ENCODE results near the gene GNAS-AS1.

GNAS-AS1 gene

DNA sequence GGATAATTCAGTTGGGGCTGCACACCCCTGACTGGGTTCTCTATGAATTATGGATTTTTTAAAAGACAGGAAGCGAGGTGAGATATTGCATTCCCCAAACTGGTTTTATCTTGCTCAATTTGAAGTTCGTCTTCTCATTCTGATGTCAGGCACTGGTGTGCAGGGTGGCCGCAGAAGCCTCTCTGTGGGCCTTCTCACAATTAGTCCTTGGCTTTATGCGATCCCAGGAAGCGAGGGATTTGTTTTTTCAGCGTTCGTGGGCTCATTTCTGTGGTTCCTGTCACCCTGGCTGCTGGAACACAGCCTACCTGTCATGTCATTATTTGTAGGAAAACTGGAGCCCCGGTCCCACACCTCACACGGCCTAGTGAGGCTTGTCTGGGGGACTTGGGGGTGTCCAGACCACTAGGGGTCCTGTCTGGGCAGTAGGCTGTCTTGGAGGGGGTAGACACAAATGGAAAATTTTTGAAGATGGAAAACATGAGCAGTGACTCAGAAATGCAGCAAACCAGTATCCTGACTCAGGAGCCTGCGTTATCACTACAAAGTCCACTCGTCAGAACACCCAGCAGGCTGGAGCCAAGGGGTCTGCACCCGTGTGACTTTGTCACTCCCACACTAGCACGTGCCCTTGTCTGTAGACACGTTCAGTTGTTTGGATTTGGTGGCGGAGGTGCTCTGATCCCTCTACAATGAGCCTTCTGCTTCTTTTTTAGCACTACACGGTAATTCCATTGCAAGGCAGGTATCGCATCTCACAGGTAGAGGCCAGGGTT is 42.2 kb downstream of the GNAS-AS1 start:
- no peak for DNase-seq (ENCODE audit: low spot score)

DNA sequence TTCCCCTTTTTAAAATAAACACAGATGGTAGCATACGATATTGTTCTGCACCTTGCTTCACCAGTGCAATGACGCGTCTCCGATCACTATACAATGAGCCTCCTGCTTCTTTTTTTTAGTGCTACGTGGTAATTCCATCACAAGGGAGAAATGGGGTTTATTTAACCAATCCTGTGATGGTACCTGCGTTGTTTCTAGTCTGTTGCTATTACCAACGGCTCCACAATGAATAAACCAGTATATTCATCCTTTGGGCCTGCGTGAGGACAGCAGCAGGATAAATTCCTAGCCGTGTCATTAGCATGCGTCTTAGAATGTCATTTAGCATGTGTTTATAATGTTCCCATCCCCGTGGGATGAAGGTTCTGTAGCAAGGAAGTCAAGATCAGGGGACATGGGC is 42.9 kb downstream of the GNAS-AS1 start:
- no peak for DNase-seq (ENCODE audit: low spot score)

DNA sequence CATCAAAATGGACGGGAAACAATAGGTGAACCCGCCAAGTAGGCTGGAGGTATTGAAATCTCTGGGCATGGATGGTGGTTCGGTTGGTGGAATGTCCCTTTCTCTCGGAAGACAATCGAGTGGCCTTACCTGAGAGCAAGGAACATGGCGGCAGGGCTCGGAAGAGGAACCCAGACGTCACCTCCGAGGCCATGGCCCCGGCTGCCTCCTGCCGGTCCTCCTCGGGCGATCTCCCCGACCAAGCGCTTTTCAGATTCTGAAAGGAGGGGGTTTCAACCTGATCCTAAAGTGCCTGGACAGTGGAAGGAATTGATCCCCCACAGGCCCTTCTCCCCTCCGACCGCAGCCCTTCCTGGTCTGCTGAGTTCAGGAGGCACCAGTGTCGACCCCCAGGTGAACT is 47.2 kb downstream of the GNAS-AS1 start:
- no peak for DNase-seq (ENCODE audit: low spot score)

DNA sequence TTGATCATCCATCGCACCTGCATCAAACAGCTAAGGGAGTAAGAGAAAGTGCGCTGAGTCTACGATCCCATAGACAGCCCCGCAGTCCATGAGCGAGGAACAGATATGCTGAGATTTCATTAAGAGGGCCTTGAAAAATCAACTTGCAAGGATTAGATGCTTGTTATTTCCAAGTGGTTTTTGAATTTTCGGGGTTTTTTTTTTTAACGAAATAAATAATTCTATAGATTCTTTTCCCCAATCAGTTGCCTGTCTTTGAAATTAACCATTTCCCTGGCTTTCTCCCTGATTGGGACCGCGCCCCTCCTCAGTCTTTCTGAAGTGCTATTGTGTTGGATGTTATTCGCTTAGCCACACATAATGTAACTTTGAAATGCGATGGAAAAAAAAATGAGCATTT is 48.6 kb downstream of the GNAS-AS1 start:
- no peak for DNase-seq (ENCODE audit: low spot score)

DNA sequence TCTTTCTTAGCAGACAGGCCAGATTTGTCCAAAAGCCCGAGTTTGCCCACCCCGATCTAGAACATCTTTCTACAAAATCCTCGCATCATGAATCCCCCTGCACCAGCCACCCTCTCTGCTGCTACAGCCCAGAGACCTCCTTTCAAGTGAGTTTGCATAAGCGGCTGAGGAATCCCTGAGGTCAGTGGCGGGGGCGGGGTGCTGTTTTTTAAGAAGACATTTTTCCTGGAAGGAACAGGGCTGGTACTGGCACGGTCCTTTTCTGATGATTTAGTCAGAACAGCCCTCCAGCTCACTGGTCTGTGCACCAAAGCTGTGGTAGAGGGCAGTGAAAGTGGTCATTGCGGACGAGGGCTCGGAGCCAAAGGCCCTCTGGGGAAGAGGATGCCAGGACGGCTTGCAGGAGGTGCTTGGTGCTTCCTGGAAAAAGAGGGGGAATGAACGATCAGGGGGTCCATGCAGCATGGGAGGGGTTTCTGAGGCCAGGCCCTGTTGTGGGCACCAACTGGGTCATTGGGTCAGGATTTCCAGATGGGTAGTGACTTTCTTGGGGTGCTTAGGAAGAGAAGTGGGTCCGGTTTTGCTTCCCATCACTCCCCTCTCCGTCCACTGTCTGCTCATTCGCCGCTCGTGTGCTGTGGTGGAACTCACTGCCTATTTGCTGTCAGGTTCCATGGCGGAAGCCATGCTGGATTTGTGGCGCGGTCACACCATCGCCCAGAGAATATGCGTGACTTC is 50.4 kb downstream of the GNAS-AS1 start:
- no peak for DNase-seq (ENCODE audit: low spot score)

DNA sequence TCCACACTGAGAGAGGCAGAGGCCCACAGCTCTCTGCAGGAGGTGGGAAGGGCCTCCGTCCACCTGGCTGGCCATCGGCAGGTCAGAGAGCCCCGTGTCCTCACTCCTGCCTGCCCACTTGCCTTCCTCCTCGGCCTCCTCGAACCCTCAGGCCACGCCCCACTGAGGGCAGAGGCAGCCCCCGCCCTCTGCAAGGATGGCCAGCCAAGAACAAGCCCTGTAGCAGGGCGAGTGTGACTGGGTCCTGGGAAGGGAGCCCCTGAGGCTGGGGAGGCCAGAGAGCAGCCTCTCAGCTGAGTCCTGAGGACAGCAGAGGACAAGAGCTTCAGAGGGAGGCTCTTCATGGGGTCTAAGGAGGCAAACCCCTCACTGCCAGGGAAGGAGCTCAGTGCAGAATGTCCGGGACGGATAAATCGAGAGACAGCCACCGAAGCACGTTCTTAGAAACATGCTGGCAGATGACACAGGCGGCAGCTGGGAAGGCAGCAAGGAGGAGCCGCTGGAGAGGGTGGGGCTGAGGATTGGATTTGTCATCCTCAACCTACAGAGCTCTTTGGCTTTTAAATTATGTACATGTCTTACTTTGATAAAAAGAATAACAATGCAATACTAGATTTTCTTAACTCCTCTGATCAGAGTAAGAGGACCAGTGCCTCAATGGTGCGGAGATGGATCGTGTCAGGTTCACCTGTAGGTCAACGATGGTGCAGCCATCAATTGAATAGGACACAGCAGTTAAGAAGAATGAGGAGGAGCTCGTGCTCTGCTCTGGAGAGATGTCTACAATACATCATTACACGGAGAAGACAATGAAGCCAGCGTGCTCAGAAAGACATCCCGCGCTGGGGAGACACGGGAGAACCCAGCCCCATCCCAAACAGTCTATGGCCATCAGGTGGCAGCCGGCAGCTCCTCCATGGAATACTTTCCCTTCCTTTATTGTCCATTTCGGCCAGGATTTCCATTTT is 53.0 kb downstream of the GNAS-AS1 start:
- DNase-seq (ENCODE audit: low spot score) = no peak

DNA sequence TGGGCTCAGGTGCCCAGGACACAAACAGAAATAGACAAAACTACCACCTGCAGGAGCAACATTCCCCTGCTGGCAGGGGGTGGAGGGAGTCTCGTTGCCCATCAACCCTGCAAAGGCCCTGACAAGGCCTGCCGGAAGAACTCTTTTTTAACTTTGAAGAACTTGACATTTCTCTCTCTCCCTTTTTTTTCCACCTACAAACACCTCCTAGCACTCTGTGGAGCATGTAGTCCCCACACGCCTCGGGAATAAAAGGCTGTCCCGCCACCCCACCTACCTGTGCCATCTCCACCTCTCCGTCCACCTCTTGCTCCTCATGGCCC is 54.8 kb downstream of the GNAS-AS1 start:
- DNase-seq (ENCODE audit: low spot score) = no peak

DNA sequence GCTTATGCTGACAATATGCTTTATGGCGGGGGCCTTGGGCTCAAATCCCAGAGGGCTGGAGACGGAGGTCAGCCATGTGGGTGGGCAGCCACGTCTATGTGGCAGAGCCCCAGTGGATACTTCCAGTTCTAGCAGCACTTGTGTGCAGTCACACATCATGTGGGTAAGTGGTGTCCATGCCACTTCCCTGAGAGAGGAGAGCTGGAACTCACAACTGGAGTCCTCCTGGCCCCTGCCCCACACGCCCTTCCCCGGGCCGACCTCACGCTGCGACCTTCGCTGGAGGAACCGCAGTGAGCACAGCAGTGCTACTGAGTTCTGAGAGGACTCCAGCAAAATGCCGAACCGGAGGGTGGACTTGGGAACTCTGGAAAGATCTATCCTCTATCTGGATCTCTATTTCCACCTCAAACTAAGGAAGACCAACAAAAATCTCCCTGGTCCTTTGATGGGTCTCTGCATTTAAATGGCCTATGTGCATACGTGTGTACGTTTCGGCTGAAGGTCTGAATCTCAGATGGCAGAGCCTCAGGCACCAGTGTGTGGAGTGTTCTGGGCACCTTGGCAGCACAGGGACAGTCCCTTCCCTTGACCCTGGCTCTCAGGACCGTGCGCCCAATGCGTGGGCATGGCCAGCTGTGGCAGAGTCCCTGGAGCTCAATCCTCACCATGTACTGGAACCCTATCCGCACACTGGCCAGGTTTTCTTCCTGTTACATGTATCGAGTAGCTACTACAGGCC is 55.4 kb downstream of the GNAS-AS1 start:
- no peak for DNase-seq (ENCODE audit: low spot score)

DNA sequence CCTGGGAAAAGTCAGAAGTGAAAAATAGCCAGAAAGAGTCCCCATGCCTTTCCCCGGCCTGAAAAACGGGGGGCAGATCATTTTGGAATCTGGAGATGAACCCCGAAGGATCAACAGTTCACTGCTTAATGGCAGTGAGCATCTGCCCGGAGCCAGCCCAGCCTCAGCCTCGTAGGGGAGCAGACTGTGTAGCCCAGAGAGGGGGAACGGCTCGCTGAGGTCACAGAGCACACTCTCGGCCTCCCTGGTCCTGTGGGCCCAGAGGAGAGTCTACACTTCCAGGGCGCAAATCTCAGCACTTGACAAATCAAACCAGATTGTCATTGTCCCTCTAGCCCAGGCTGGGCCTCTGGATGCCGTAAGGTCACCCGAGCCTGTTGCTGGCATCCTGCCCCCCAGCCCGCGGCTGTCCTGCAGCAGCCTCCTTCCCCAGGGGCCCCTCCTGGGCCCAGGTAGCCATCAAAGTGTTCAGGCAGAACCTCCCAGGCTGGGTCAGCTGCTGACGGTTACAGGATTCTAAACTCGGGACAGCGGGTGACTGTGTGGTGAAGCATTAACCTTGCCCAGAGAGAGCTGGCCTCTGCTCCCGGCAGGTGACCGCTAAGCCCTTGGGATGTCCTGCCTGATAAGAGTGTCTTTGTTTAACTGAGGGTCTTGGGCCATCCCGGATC is 56.1 kb downstream of the GNAS-AS1 start:
- no peak for DNase-seq (ENCODE audit: low spot score)

DNA sequence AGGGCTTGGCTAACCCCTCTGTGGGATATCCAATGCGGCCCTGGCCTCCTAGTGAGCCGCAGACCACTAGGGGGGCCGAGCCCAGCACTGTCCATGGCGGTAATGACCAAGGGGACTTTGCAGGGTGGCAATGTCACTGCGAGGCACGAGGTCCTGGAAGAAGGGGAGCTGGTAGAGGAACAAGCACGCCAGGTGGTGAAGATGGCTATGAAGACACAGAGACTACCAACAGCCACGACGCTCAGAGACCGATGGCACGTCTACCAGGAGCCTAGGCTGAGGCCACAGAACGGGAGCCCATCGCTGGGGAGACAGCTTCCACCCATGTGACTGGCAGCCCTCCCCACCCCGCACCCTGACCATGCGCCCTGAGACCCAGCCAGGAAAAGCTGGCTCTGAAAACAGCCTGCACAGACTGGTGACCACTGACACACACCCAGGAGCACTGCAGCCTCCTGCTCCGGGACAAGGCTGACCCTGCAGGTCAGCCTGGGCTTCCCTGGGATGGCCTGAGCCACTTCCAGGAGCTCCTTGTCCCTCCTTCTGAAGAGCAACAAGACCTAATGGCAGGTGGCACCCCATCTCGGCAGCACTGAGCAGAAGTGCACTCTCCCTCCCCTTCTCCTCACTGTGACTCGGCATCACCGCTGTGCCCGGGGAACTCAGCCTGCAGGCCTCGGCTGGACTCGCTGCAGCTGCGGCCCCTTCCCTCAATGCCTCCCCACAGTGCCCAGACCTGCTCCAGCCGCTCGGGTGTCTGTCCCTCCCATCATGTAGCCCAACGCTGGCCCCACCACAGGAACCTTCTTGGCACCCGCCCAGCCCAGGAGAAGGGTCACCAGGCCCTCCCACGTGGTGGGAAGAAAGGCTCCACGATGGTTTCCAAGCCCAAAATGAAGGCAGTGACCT is 56.9 kb downstream of the GNAS-AS1 start:
- DNase-seq (ENCODE audit: low spot score) = no peak

DNA sequence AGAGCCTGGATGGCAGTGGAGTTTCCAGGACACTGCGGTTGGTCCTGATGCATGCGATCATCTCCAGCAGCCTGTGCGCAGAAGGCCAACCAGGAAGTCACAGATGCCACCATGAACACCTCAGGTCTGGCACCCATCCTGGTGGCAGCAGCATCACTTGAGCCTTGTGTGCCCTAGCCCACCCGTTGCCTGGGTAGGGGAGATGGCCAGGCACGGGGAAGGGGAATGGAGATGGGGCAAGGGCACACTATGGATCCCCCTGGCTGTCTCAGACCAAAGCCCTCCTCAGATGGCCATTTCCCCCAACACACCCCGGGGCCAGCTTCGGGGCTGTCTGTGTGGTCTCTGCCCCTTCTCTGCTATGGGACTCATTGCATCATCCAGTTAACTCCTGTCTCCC is 58.3 kb downstream of the GNAS-AS1 start:
- no peak for DNase-seq (ENCODE audit: low spot score)

DNA sequence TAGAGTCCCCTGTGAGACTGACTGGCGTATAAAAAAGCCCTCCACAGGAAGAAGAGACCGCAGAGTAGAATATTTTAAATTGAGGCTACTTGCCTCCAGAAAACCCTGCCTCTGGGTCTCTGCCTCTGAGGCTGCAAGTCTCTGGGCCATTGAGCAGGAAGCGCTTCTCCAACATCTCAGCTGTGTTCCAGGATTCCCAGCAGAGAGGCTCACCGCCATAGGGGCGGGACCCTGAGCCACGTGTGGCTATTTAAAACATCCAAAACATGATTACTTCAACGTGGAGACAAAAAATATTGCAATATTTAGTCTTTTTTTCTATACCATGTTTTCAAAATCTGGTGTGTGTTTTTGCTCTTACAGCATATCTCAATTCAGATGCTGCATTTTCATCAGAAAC is 59.4 kb downstream of the GNAS-AS1 start:
- no peak for DNase-seq (ENCODE audit: low spot score)

DNA sequence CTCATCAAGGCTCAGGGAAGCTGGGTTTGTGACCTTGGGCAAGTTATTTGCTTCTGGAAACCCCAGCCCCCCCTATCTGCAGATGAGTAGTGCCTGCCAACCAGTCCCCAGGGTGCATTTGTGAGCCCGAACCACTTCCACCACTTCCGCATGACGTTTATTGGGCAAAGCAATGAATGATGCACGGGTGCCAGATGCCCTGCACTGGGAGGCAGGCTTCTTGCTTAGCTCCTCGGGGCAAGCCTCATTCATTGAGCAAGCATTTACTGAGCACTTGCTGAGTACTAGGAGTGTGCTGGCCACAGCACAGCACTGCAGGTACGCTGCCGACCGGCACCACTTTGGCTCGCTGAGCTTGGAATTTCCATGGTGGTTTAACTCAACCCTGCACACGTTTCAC is 60.2 kb downstream of the GNAS-AS1 start:
- DNase-seq (ENCODE audit: low spot score) = peak; percentile 2

DNA sequence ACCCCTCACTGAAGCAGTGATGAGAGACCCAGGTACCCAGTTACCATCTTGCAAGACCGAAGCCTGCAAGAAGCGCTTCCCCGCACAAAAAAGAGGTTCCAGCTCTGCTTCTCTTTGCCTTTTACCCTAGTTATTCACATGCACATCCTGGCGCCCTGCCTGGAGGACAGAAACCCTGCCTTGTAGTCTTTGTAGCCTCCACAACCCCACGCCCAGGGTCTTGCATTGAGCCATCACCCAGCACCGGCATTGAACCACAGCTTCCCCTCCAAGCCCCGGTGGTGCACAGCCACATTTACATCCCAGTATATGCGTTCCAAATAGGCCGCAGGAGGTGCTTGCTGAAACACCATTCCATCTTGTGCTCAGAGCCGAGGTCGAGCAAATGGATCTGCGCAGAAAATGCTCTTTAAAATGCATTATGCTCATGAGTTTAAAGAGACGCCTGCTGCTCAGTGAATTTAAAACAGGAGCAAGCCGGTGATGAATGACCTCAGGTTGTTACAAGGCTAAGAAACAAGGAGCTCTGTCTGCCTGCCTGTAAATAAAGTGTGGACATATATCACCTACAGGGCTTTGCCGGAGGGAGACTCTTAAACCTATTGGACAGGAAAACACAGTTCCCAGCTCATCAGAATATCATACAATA is 61.7 kb downstream of the GNAS-AS1 start:
- DNase-seq (ENCODE audit: low spot score) = no peak

DNA sequence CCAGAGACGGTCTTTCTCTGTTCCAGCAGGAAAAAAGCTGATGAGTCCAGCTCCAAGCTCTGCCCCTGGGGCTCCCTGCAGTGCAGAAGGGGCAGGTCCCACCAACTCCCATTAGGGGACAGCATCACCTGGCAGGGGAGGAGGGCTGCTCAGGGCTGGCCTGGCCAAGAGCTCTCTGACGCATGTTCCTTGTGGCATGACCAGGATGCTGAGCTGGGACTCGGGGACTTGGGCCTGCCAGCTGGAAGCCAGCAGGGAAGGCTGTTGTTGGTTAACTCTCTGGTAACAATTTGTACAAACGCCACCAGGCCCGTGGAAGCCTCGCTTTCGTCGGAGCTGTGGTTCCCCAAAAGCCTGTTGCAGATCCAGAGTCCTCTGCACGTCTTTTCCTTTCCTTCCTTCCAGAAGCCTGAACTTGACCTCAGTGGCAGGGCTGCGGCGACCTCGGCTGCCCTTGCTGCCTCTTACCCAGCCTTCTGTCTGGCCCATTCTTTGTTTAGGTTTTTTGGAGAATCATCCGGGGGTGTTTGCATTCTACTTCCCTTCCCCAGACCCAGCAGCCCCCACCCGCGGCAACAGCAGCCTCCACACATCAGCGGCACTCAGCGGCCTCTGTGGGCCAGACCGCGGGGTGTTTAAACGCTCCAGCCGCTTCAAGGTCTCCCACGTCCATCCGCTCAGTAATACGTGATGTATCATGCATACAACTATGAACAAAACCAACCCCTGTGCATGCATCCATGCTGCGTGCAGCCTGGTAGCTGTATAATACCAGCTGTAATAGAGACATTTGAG is 63.3 kb downstream of the GNAS-AS1 start:
- DNase-seq (ENCODE audit: low spot score) = no peak

DNA sequence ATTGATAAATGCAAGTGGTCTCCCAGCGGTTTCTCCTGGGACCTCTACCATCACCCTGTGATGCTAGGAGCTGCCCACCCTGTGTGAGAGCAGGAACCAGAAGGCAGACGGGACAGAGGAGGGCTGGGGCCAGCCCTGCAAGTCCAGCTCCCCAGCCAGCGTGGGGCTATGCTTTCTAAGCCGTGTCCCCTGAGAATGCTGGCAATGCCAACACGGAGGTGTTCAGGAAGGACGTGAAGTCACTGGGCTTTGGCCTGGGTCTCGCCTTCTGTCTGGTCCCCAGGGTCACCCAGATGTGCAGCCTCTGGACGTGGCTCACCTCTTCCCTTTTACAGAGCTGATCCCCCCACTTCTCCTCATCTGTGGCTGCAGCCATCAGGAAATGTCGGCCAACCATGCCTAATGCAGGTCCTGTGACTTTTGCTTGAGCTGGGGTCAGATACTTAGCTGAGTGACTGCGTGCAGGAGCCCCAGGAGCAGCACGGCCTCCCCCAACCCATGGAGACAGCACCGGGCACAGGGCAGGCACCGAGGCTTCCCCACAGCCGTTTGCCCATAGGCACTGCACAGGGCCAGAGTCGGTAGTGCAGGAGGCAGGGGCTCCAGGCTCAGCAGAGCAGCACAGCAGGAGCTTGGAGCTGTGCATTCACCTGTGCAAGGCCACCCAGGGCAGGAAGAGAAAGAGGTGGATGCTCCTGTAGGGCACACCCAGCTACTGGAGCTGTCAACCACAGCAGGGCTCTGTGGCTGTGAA is 66.2 kb downstream of the GNAS-AS1 start:
- no peak for DNase-seq (ENCODE audit: low spot score)

DNA sequence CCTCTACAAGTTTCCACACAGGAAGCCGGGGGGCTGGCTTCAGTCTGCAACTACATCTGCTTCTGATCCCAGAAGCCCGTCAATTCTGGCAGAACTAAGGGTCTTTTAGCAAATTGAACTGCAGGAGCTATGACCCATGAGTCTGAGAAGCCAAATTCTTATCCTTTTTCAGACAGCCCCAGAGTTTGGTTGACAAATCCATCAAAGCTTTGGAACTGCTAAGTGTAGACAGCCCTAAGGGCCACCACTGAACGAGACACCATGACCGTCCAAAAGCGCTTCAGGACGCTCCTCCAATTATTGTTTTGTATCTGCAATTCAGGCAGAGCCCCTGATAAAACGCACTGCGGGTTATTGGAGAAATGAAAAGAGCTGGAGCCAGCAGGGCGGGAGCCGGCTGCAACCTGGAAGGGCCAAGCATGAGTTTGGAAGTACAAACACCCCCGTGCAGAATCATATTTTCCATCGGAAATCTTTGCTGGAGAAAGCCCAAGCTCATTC is 67.1 kb downstream of the GNAS-AS1 start:
- DNase-seq (ENCODE audit: low spot score) = no peak

DNA sequence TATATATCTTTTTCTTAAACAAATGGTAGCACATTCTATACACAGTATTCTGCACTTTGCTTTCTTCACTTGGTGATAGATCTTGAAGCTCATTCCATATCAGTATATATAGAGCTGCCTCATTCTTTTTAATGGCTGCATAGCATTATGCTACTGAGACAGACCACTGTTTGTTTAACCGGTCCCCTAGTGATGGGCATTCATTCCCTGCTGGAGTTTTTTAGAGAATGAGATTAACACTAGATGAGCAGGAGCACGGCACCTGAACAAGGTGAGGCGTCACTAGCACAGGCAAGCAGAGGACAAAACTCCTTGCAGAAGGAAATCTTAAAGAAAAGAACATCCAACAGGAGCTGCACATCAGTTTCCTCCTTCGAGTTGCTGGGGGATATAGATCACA is 69.6 kb downstream of the GNAS-AS1 start:
- no peak for DNase-seq (ENCODE audit: low spot score)
